HG03135 (cell line): Measurements from ENCODE around the gene ALG6.
"Not testable (repeated sequence)": the region's sequence is repeated elsewhere in the genome, so short reads cannot be mapped to it uniquely, and the experiment has no call there.

ENCODE experiments used
- ATAC-seq: cut with Tn5 transposase; IDR thresholded peaks from one replicate; pipeline ENCODE4 v1.9.1; 2021; ENCODE audit warnings: mild to moderate bottlenecking, moderate library complexity; ENCODE audit not compliant: unreplicated experiment

Gene ALG6

DNA sequence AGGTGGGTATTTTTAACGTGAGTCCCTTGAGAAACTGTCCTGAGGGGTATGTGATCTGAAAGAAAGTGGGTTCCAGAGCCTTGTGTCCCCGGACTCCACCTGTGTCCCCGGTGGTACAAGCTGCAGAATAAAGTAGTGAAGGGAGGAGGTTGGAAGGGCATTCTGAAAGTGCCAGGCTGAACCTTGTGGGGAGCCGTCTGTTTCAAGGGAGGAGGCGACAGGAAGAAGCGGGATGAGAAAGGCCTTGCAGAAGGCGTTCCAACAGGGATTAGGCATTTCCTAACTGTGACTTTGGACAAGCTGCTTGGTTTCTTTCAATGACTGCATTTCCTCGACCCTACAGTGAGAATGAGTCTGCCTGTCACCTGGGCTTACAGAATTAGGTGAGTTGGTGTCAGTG lies 39.3 kb upstream of the ALG6 start:
- ATAC-seq: no peak

DNA sequence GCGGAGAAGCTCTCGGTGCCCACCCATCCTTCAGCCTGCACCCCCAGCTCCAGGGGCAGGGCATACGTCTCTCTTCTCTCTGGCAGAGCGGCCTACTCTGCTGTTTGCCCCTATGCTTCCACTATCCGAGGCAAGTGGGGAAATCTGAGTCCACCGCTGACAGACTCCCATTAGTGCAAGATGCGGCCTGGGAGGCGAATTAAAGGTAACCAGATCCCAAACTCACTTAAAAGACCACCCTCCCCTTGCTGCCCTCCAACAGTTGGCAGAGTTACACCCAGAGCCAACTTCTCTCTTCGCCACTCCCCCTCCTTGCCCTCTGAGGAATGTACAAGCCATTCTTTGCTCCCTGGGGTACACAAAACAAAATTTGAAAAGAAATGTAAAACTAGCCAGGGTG lies 38.6 kb upstream of the ALG6 start:
- no peak for ATAC-seq

DNA sequence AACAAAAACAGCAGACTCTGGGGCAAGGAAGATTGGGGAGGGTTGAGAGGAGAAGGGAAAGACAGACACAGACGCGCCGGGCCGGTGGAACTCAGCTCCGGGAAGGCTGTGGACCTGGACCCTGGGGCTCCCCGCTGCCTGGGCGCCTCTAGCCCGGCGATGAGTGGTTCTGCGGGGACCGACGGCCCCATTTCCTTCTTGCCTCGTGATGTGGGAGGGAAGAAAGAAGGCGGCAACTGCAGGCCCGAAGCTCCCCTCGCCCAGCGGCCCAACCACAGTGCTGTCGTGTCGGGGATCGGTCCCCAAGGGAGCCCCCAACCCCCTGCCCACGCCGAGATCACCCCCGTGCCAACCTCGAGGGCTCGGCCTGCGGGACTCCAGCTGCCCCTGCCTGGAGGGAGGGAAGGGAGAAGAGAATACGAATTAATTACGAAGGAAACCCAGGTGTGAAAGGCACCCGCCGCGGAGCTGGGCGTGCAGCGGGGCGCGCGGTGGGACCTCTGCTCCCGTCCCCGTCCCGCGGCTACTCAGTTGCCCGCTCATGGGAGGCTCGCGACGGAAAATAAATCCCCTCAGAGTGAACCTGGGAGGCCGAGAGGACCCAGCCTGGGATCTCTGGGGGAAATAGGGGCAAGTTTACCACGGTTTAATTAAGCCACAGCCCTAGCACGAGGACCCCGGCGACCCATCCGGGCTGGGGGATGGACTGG lies 37.7 kb upstream of the ALG6 start:
- ATAC-seq: no peak

DNA sequence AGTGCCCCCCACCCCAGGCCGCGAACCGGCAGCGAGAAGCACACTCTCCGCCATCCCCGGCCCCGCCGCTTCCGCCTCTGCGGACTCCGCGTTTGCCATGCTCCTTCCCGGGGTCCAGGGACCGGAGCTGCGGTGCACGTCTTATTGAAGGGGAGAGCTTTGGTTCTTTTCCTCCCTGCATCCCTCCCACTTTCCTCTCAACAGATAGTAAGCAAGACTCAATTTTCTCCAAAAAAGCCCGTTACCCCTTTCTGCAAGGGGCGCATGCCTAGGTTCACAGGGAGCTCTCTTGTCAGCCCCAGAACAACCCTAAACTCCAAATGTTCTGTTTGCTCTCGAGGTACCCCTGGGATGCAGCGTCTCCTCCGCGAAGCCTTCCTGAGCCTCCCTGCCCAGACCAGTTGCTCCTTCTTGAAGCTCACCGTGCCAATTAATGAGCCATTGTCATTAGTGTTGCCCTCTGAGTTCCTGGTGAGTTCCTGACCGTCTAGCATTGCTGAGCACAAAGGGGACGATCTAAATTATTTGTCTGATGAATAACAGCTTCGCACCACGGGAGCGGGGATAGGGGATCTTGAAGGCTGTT lies 37.0 kb upstream of the ALG6 start:
- ATAC-seq: no peak

DNA sequence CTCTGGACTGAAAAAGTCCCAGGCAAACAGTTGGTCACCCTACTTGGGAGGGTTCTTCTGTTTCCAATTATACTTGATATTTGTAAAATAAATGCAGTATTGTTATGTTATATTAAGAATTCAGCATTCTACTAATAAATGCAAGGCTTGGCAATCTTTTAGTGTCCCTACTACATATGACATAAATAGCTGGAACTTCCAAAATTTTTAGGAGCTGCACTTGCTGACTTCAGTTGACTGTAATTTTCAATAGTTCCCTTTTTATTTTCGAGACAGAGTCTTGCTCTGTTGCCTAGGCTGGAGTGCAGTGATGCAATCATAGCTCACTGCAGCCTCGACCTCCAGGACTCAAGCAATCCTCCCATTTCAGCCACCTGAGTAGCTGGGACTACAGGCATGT lies 25.0 kb upstream of the ALG6 start:
- ATAC-seq: no peak

DNA sequence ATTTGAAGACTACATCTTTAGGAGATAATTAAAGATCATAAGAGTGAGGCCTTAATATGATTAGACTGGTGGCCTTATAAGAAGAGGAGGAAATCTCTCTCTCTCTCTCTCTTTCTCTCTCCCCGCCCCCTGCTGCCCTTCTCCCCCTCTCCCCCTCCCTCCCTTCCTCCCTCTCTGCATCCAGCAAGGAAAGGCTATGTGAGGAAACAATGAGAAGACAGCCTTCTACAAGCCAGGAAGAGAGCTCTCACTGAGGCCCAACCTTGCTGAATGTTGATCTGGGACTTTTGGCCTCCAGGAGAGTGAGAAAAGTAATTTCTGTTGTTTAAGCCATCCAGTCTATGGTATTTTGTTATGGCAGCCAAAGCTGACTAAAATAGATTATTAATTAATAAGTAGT lies 23.5 kb upstream of the ALG6 start:
- no peak for ATAC-seq

DNA sequence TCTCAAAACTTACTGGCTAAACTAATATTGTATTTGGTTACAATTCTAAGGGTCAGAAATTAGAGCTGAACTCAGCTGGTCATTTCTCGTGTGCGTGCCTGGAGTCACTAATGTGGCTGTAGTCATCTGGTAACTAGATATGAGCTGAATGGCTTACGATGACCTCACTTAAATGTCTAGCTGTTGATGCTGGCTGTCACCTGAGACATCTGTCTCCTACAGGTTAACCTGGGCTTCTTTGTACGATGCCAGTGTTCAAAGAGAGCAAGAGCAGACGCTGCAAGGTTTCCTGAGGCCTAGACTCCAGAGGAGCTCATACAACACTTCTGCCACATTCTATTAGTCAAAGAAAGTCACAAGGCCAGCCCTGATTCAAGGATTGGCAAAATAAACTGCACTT lies 17.1 kb upstream of the ALG6 start:
- ATAC-seq: no peak

DNA sequence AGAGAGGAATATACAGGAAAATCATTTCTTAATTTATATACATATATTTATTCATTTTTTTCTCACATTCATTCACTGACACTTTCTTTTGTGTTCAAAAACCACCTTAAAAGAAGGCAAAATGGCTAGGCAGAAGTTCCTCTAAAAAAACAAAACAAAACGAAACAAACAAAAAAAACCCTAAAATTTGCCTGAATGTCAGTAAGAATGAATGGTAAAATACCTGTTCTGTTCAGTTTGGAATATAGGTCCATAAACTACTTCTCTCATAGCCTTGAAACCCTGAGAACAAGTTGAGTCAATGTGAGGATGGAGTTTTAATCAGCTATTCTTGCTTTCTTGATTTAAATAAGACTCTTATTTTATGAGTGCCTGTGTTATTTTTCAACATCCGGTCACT lies 14.7 kb upstream of the ALG6 start:
- no peak for ATAC-seq

DNA sequence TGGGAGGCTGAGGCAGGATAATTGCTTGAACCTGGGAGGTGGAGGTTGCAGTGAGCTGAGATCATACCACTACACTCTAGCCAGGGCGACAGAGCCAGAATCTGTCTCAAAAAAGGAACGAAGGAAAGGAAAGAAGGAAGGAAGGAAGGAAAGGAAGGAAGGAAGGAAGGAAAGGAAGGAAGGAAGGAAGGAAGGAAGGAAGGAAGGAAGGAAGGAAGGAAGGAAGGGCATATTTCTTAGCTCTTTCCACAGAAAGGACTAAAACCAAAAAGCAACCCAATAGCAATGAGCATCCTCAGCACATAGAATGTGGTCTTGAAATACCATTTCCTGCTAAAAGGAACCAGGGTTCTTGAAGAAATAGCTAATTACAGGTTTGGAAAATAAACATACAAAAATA lies 11.2 kb upstream of the ALG6 start:
- not testable (repeated sequence) for ATAC-seq

DNA sequence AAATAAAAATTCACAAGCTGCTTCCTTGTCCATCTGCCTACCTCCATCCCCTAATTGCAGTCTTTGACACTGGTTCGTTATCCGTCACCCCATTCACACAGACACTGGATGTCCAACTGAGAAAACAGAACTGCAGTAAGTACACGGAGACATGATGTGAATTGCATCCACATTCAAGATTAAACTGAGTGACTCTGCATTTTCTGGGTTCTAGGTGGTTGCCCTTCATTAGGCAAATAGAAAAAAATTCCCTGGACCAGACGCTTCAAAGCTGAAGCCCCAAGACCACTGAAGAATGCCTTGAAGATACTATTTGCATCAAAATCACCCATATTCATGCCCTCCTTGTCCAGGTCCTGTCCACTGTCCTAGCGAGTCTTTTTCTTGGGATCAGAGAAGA lies 7.9 kb upstream of the ALG6 start:
- ATAC-seq: no peak

DNA sequence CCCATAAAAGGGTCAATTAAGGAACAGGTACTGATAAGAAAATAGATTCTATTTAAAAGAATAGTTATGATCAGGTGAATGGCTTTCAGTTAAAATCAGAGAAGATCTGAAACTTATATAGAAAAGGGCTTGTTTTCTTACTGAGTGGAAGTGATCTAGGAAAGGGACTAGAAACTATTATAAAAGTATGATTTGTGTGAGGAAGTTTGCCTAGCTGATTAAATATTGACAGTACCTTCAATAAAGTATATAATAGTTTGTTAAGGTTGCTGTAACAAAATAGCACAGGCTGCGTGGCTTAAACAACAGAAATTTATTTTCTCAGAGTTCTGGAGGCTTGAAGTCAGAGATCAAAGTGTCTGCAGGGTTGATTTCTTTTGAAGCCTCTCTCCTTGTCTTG lies 5.4 kb upstream of the ALG6 start:
- ATAC-seq: no peak

DNA sequence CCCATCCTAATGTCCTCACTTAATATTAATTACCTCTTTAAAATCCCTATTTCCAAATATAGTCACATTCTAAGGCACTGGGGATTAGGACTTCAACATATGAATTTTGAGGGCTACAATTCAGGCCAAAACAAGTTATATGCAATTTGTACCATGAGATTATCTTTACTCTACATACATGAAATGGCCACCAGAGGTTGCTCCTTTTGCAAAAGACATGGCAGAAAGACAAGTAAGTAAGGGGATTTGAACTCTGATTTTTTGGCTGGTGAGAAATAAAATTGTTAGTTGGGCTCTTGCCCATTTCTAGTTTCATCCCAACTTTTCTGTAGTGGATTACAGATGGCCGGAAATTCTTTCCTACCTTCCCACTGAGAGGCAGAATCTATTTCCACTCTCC lies 4.8 kb upstream of the ALG6 start:
- no peak for ATAC-seq

DNA sequence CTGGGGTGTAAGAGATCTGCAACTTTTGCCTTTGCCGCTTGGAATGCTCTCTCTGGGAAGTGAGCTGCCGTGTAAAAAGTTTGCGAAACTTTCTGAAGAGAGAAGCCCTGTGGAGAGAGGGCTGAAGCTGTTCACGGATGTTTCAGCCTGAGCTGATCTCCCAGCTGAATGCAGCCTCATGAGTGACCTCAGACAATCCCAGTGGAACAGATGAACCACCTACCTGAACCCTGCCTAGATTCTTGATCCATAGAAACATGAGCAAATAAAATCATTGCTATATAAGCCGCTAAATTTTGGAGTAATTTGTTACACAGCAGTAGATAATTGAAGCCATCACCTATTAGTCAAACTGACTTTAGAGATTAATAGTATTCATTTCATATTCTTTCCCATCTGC lies 4.4 kb upstream of the ALG6 start:
- no peak for ATAC-seq

DNA sequence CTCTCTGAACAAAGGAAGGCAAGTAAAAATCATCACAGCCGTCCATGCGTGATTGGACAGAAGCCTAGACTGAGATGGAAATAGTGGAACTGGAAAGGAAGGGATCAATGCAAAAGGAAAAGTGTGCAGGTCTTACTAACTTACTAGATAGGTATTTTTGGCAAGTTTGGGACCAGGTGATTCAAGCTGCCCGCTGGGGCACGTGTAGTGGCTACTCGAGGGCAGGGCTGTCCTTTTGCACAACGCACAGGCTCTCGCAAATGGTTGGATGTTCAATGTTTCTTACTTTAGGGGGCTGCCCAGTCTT lies 566 bp upstream of the ALG6 start:
- no peak for ATAC-seq

DNA sequence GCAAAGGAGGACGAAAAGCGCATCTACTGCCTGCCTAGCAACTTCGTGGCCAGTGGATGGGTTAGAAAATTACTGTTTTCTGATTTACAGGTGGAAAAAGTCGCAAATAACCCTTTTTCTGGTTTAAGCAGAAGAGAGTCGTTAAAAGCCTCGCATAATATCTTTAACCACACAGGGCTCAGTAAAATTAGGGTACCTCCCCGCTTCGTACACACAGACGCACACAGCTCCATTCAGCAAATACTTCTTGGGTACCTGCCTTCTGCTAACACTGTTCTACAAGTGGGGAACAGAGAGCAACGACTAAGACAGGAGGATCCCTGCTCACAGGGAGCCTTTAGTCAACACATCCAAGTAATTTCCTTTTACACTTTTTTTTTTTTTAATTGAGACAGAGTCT lies 704 bp downstream of the ALG6 start:
- no peak for ATAC-seq

DNA sequence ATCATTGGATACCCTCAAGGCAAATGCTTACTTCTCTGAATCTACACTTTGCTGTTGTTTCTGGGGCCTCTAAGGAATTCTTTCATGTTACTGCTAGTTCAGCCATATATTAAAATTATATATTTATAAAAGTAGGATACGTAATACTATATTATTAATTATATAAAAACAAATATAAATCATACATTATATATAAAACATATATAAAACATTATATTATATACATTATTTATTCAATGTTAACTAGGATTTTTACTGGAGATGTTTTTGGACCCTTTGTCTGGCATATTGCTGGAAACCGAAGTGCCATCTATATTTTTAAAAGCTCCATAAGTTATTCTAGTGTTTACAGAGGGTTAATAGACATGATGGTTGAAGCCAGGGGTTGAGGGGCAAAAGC lies 12.2 kb downstream of the ALG6 start:
- ATAC-seq: no peak

DNA sequence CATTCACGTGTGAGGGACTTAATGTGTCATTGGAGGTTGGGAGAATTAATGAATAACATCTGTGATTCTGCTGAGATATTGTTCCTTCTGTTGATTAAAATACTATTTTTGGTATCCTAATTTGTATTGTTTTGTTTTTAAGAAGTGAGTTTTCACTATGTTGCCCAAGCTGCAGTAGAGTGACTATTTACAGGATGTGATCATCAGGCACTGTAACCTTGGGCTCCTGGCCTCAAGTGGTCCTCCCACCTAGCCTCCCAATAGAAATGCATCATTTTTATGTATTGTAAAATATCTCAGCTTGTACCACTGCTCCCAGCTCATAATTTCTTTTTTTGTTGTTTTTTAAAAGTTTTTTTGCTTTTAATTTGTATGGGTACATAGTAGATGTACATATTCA lies 14.3 kb downstream of the ALG6 start:
- ATAC-seq: no peak

DNA sequence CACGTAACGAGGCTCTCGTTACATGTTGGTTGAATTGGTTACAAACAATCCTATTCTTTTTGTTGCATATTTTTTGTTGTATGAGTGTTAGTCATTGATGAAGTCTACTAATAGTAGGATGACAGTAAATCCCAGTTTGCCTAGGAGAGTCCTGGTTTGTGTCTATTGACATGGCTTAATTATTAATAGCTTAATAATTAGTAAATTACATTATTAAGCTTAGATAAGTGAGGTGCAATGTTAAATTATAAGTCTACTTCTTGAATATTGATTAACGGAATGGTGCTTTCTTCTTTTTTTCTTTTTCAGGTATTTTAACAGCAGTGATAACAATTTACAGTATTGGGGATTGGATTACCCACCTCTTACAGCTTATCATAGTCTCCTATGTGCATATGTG lies 34.5 kb downstream of the ALG6 start:
- no peak for ATAC-seq

DNA sequence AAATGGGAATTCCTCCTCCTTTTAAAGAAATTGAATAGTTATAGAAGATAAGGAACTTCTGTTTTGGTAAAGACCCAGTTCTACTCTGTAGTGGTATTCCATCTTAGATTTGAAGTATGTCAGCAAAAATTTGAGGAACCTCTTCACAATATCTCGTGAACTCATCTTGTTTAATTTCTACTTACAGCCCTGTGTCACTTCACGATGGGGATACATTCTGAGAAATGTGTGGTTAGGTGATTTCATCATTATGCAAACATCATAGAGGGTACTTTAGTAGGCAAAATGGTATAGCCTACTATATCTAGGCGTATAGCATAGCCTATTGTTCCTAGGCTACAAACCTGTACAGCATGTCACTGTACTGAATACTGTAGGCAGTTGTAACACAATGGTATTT lies 36.0 kb downstream of the ALG6 start:
- no peak for ATAC-seq

DNA sequence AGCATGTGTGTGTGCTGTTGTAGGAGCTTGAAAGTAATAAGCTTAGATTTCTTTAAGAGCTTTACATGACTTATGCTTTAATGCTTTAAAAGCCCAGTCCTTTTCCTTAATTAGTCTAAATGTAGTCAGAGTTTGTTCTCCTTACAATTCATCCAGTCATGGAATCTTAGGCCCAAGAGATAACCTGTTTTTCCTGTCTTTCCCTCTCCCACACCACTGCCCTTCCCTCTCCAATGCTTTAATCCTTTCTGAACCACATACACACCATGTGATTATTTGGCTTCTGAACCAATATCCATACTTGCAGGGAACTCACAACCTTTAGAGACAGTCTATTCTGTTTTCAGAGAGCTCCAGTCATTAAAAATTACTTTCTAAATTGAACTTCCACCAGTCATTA lies 37.6 kb downstream of the ALG6 start:
- no peak for ATAC-seq

DNA sequence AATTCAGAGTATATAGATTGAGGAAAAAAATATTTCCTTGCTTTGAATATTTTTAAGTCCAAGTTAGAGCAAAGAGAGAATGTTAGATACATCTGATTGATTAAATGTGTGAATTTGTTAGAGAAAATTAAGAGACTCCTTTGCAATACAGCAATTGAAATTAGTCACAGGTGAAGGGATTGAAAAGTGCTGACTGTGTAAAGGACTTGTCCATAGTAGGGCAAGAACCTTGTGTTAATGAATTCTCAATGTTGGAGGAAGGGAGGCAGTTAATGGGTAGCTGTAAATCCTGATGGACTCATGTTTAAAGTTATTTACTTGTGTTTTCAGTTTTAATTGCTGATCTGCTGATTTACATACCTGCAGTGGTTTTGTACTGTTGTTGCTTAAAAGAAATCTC lies 38.6 kb downstream of the ALG6 start:
- no peak for ATAC-seq

DNA sequence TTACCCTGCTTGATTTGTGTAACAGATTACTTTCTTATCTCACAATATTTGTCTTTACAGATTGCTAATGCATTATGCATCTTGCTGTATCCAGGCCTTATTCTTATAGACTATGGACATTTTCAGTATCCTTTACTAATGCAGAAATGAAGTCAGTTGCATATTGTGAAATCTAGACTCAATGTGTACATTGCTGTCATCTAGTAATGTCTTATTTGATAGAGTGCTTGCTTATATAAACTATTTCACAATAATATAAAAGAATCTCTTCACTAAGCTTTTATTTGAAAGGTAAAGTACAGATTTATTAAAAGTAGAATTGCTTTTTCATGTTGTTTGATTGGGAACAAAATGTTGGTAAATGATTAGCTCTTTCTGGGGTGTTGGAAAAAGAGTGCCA lies 39.6 kb downstream of the ALG6 start:
- no peak for ATAC-seq

DNA sequence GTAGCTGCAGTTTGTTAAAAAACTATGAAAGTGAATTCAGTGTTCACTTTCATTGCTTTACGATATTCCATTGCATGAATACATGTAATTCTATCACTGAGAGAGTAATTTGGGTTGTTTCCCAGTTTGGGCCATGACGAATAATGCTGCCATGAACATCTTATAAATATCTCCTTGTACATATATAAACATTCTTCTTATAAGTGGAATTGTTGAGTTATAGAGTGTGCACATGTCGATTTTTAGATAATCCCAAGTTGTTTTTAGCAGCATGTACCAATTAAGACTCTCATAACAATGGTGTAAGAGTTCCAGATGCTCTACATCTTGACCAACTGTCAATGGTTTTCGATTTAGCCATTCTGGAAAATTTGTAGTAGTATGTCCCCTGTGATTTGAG lies 40.9 kb downstream of the ALG6 start:
- no peak for ATAC-seq
